ENCODE data around the gene TSPO2. TPM values are rescaled to one million over a fixed set of nuclear protein-coding genes. Genes with fewer than 3 reads are reported as not detected.

Gene TSPO2
- total and polyA plus RNA-seq, 2 of the 13 experiments (the other 11 are each of a cell fraction or from before 2014, with no cell fraction given), result 0.55 TPM; not detected in 1

- no peaks in the 10 kb centered on the region for H3K79me2 ChIP-seq (ENCODE audit: insufficient read depth, low read length)
- FAIRE-seq, result no peak
- H3K4me3 ChIP-seq (replicated peaks in 1 of 3; ENCODE audit: insufficient read depth in 1 of 3, low read depth in 2 of 3, low read length in 3 of 3), result no peak overlapping the region
- POLR2A ChIA-PET, result no interaction called here
- no peak overlapping the region for H2AFZ ChIP-seq (ENCODE audit: low read length)
- no peak overlapping the region for H3K9ac ChIP-seq (ENCODE audit: insufficient read depth, low read depth, low read length)
- CTCF ChIA-PET (ENCODE audit: low intra/inter-chr PET ratio, low total read pairs), result interaction anchor here (1.3 to 1.5 kb wide), 2 partner anchors 16 to 23 kb away, joined by 3 to 5 read pairs; no protein-coding TSS in a partner anchor
- no peaks in the 10 kb centered on the region for H3K27me3 ChIP-seq (ENCODE audit: control insufficient read depth in 1 of 2, insufficient read depth in 2 of 2, low read length in 2 of 2)
- intact Hi-C loops (cut with micrococcal nuclease; ENCODE audit: unreplicated experiment) (no loop called here), in situ Hi-C loops (cut with HindIII; ENCODE audit: extremely low pct_ligation_motif_present, low pct_unique_long_range_greater_than_20kb) (loop anchor here (5.0 kb wide), 1 partner anchor 125 kb away; no protein-coding TSS in a partner anchor)
- H3K9me3 ChIP-seq (ENCODE audit: low read length), result no peaks in the 10 kb centered on the region
- no peak for TF ChIP-seq SMARCE1 (IDR thresholded peaks at IDR 0.05; ENCODE audit: borderline replicate concordance)
- no peak for TF ChIP-seq ZNF639 (CRISPR knock-in tag; conservative IDR thresholded peaks at IDR 0.05)
- no peak for TF ChIP-seq TEAD2 (CRISPR knock-in tag; IDR thresholded peaks at IDR 0.05)
- TF ChIP-seq GTF3A (CRISPR knock-in tag; conservative IDR thresholded peaks at IDR 0.05), result no peak
- no peak for TF ChIP-seq MAFG (CRISPR knock-in tag; IDR thresholded peaks at IDR 0.05)
- no peak for TF ChIP-seq AGO1 (IDR thresholded peaks at IDR 0.05; ENCODE audit: low read depth, low read length, poor library complexity, severe bottlenecking)
- no peak for TF ChIP-seq U2AF2 (IDR thresholded peaks at IDR 0.05; ENCODE audit: low read depth, low read length)
- TF ChIP-seq ZNF280D (CRISPR knock-in tag; IDR thresholded peaks at IDR 0.05), result no peak
- TF ChIP-seq HMGXB4 (CRISPR knock-in tag; IDR thresholded peaks at IDR 0.05; ENCODE audit: borderline replicate concordance in 1 of 2, low read depth in 1 of 2), result no peak
- no peak for TF ChIP-seq THRA (CRISPR knock-in tag; IDR thresholded peaks at IDR 0.05; ENCODE audit: borderline replicate concordance)
- no peak for TF ChIP-seq ZNF777 (CRISPR knock-in tag; IDR thresholded peaks at IDR 0.05)
- no peak for TF ChIP-seq ZBTB26 (CRISPR knock-in tag; IDR thresholded peaks at IDR 0.05; ENCODE audit: borderline replicate concordance)
- no peak for TF ChIP-seq SUZ12 (IDR thresholded peaks at IDR 0.05; ENCODE audit: low read depth, low read length)
- no peak overlapping the region for H3K4me2 ChIP-seq (ENCODE audit: low read depth, low read length)
- no peaks in the 10 kb centered on the region for H4K20me1 ChIP-seq (ENCODE audit: insufficient read depth, low read length)
- no TSS peak for BruUV-seq (replicated peaks)
- no peak overlapping the region for H3K27ac ChIP-seq (ENCODE audit: extremely low read length, insufficient read depth, low read length)
- ATAC-seq, result no peak
- H3K4me1 ChIP-seq (ENCODE audit: insufficient read depth, low read length), result peaks cover 8% of the 10 kb centered on the region
- no peak for DNase-seq (ENCODE audit: low spot score)
- H3K36me3 ChIP-seq (replicated peaks in 1 of 2; ENCODE audit: control insufficient read depth in 1 of 2, insufficient read depth in 2 of 2, low read length in 2 of 2), result no peaks in the 10 kb centered on the region
These were observed 20.0 kb upstream of the TSPO2 start for GRCh38 chr6:41022294-41022693.

Data from HepG2 (cell line).